Stimulated activated naive CD8-positive, alpha-beta T cell treated with anti-CD3 and anti-CD28 coated beads, Interleukin-15, Interleukin-2, amounts not matched to agents 100 ng/mL and 50 ng/mL, for 24 hours (primary cell): Measurements from ENCODE around the gene FBH1.
A peak's percentile ranks its signal among the peaks of the same experiment; 100 is the strongest.
"Not testable (repeated sequence)": the region's sequence is repeated elsewhere in the genome, so short reads cannot be mapped to it uniquely, and the experiment has no call there.

Source experiments
- H3K27ac Mint-ChIP-seq: one replicate; pipeline ENCODE4 v1.8.0; 2021; ENCODE audit warnings: mild to moderate bottlenecking, mixed read lengths
- H3K27me3 Mint-ChIP-seq: one replicate; pipeline ENCODE4 v1.8.0; 2021; ENCODE audit warnings: mixed read lengths
- H3K36me3 Mint-ChIP-seq: one replicate; pipeline ENCODE4 v1.8.0; 2021; ENCODE audit warnings: low read depth, mixed read lengths
- H3K4me1 Mint-ChIP-seq: one replicate; pipeline ENCODE4 v1.8.0; 2021; ENCODE audit warnings: low read depth, mixed read lengths
- H3K4me3 Mint-ChIP-seq: one replicate; pipeline ENCODE4 v1.8.0; 2021; ENCODE audit warnings: mild to moderate bottlenecking, mixed read lengths
- H3K9me3 Mint-ChIP-seq: one replicate; pipeline ENCODE4 v1.8.0; 2021; ENCODE audit warnings: mixed read lengths

Gene FBH1

DNA sequence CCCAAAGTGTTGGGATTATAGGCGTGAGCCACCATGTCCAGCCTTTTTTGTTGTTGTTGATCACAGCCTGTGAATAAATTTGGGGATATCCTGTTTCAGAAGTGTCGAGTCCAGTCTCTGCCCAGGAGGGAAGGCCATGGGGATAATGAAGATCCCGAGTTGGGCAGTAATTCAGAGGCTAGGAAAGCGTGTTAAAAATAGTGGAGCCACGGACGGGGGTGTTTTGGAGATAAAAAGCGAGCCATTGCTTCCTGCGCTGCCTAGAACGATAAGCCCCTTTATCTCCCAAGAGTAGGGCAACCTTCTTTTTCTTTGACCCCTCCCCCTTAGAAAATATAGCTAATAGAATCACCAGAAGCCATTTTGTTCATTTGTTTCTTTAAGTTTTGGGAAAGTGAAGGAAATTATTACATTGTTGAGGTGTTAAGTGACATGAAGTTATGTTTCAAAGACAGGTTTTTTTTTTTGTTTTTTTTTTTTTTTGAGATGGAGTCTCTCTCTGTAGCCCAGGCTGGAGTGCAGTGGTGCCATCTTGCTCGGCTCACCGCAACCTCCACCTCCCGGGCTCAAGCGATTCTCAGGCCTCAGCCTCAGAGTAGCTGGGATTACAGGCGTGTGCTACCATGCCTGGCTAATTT, 44.0 kb downstream of the FBH1 start:
- Mint-ChIP-seq H3K36me3 (peaks cover 61% of the 10 kb centered on the region), H3K9me3 (no peaks in the 10 kb centered on the region), H3K4me3 (no peak overlapping the region), H3K27ac (no peak overlapping the region), H3K27me3 (no peaks in the 10 kb centered on the region), H3K4me1 (no peaks in the 10 kb centered on the region)

DNA sequence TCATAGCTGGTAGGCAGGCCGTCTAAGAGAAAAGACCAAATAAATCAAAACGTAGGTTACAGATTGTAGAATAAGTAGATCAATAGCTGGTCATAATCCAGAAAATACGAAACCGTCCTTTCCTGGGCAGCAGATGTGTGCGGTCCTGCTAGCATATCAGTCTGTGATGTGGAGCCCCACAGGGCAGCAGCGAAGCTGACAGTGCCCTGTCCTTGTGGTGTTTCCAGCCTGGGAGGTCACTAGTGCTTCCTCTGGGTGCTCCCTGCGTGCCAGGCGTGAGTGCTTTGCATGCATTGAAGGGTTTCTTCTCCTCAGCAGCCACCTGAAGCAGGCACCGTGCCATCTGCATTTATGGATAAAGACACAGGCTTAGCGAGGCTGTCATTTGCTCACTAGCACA, 45.6 kb downstream of the FBH1 start:
- Mint-ChIP-seq H3K4me1 (no peaks in the 10 kb centered on the region), H3K27me3 (no peaks in the 10 kb centered on the region), H3K27ac (no peak overlapping the region), H3K36me3 (peaks cover 45% of the 10 kb centered on the region), H3K4me3 (no peak overlapping the region), H3K9me3 (no peaks in the 10 kb centered on the region)

DNA sequence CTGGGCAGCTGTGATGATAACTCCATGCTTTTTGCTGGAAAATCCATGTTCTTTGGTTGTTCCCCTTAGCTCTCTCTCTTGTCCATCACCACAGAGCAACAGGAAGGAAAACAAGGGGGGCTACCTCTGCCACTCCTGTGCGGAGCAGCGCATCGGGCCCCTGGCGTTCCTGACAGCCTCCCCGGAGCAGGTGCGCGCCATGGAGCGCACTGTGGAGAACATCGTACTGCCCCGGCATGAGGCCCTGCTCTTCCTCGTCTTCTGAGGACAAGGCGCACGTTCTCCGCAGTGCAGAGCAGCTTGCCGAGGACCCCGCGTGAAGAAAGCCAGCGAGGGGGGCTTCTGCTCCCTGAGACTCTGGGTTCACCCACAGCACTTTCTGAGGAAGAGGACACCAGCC, 47.0 kb downstream of the FBH1 start:
- H3K9me3 Mint-ChIP-seq, result no peaks in the 10 kb centered on the region
- H3K27me3 Mint-ChIP-seq, result no peaks in the 10 kb centered on the region
- H3K4me3 Mint-ChIP-seq, result no peak overlapping the region
- H3K27ac Mint-ChIP-seq, result no peak overlapping the region
- H3K36me3 Mint-ChIP-seq, result peaks cover 45% of the 10 kb centered on the region
- H3K4me1 Mint-ChIP-seq, result no peaks in the 10 kb centered on the region

DNA sequence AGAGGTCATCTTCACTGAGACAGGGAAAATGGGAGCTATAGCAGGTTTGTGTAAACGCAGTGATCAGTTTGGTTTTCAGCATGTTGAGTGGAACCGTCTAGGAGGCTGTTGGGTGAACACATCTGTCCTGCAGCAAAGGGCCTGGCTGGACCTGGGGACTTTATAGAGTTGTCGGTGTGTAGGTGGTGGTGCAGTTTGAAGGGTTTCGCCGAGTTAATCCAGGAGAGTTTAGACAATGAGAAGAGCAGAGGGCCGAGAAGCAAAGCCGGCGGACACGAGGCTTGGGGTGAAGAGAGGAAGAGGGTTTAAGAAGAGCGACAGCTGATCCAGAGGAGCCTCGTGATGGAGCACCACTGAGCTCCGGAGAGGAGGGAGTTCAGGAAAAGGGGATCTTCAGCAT, 48.2 kb downstream of the FBH1 start:
- Mint-ChIP-seq H3K27me3 (no peaks in the 10 kb centered on the region), H3K9me3 (no peaks in the 10 kb centered on the region), H3K27ac (no peak overlapping the region), H3K36me3 (peaks cover 39% of the 10 kb centered on the region), H3K4me3 (no peak overlapping the region), H3K4me1 (no peaks in the 10 kb centered on the region)

DNA sequence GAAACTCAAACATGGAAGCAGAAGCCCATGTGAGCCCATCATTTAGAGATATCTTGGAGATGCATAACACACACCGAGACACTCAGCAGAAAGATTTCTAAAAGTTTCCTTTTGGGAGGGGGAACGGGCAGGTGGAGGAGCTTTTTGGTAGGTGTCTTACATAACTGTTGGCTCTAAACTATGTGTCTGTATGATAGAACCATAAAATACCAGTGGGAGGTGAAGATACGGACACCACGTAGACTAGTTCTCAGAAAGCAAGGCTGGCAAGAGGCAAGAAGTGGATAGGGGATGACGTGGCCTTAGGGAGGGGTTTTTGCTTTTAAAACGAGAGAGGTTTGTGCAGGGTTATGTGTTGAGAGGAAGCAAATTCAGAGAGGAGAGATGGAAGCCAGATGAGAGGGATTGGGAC, 50.8 kb downstream of the FBH1 start:
- no peaks in the 10 kb centered on the region for H3K27me3 Mint-ChIP-seq
- H3K36me3 Mint-ChIP-seq, result peaks cover 27% of the 10 kb centered on the region
- H3K4me1 Mint-ChIP-seq, result peaks cover 8% of the 10 kb centered on the region
- no peak overlapping the region for H3K4me3 Mint-ChIP-seq
- H3K9me3 Mint-ChIP-seq, result no peaks in the 10 kb centered on the region
- no peak overlapping the region for H3K27ac Mint-ChIP-seq

DNA sequence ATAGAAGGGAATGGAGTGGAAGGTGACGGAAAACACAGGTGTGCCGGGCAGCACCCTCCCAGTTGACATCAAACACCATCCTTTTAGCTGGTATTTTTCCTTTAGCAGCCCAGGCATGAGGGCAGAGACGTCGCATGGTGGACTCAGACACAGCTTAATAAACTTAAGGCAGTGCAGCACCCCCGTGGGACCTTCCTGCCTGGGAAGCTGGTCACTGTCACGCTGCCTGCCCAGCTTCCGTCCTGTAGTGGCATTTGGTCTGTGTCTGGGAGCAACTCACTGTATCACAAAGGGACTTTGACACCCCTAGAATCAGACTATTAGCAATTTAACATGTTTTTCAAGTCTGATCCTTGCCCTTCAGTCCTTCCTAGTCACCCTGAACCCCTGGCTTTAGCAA, 51.5 kb downstream of the FBH1 start:
- Mint-ChIP-seq H3K27me3 (no peaks in the 10 kb centered on the region), H3K4me1 (peaks cover 12% of the 10 kb centered on the region), H3K9me3 (no peaks in the 10 kb centered on the region), H3K4me3 (no peak overlapping the region), H3K36me3 (peaks cover 21% of the 10 kb centered on the region), H3K27ac (no peak overlapping the region)

GRCh38 chr10:5942001-5942400, 52.0 kb downstream of the FBH1 start:
- H3K4me3 Mint-ChIP-seq, result no peak overlapping the region
- no peaks in the 10 kb centered on the region for H3K27me3 Mint-ChIP-seq
- peaks cover 17% of the 10 kb centered on the region for H3K36me3 Mint-ChIP-seq
- H3K4me1 Mint-ChIP-seq, result peaks cover 12% of the 10 kb centered on the region
- H3K9me3 Mint-ChIP-seq, result no peaks in the 10 kb centered on the region
- H3K27ac Mint-ChIP-seq, result no peak overlapping the region

- Mint-ChIP-seq H3K4me1 (peaks cover 12% of the 10 kb centered on the region), H3K36me3 (peaks cover 14% of the 10 kb centered on the region), H3K4me3 (no peak overlapping the region), H3K27me3 (no peaks in the 10 kb centered on the region), H3K27ac (no peak overlapping the region), H3K9me3 (no peaks in the 10 kb centered on the region)
These were observed 52.4 kb downstream of the FBH1 start for GRCh38 chr10:5942474-5942873.

- peaks cover 4% of the 10 kb centered on the region for H3K36me3 Mint-ChIP-seq
- H3K4me1 Mint-ChIP-seq, result peaks cover 12% of the 10 kb centered on the region
These were observed 53.5 kb downstream of the FBH1 start for GRCh38 chr10:5943536-5943935.

GRCh38 chr10:5944389-5945189, 54.5 kb downstream of the FBH1 start:
- no peaks in the 10 kb centered on the region for H3K27me3 Mint-ChIP-seq
- no peaks in the 10 kb centered on the region for H3K9me3 Mint-ChIP-seq
- peaks cover 12% of the 10 kb centered on the region for H3K4me1 Mint-ChIP-seq
- H3K27ac Mint-ChIP-seq, result no peak overlapping the region
- H3K4me3 Mint-ChIP-seq, result no peak overlapping the region
- no peaks in the 10 kb centered on the region for H3K36me3 Mint-ChIP-seq

More at GRCh38 chr10:5943536-5943935, 53.5 kb downstream of the FBH1 start:
- Mint-ChIP-seq H3K27ac (no peak overlapping the region), H3K9me3 (no peaks in the 10 kb centered on the region), H3K27me3 (no peaks in the 10 kb centered on the region), H3K4me3 (no peak overlapping the region)

GRCh38 chr10:5945190-5945509, 55.1 kb downstream of the FBH1 start:
- Mint-ChIP-seq H3K36me3 (no peaks in the 10 kb centered on the region), H3K27ac (no peak overlapping the region), H3K4me3 (no peak overlapping the region), H3K27me3 (no peaks in the 10 kb centered on the region), H3K4me1 (peaks cover 12% of the 10 kb centered on the region), H3K9me3 (no peaks in the 10 kb centered on the region)

GRCh38 chr10:5945561-5946418, 55.7 kb downstream of the FBH1 start:
- H3K4me3 Mint-ChIP-seq, result peak overlapping the region; percentile 32
- peaks cover 12% of the 10 kb centered on the region for H3K4me1 Mint-ChIP-seq
- H3K27ac Mint-ChIP-seq, result peak overlapping the region; percentile 59
- H3K27me3 Mint-ChIP-seq, result no peaks in the 10 kb centered on the region
- H3K36me3 Mint-ChIP-seq, result no peaks in the 10 kb centered on the region
- H3K9me3 Mint-ChIP-seq, result no peaks in the 10 kb centered on the region

- not testable (repeated sequence) for H3K36me3 Mint-ChIP-seq, H3K27ac Mint-ChIP-seq, H3K4me3 Mint-ChIP-seq
These were observed 56.4 kb downstream of the FBH1 start for GRCh38 chr10:5946419-5946775.

GRCh38 chr10:5946786-5947185, 56.7 kb downstream of the FBH1 start:
- Mint-ChIP-seq H3K27me3 (no peaks in the 10 kb centered on the region), H3K9me3 (no peaks in the 10 kb centered on the region), H3K27ac (no peak overlapping the region), H3K4me3 (no peak overlapping the region), H3K36me3 (peaks cover 1% of the 10 kb centered on the region), H3K4me1 (peaks cover 12% of the 10 kb centered on the region)

More at GRCh38 chr10:5946419-5946775, 56.4 kb downstream of the FBH1 start:
- not testable (repeated sequence) for H3K27me3 Mint-ChIP-seq, H3K9me3 Mint-ChIP-seq
- H3K4me1 Mint-ChIP-seq, result peaks cover 12% of the 10 kb centered on the region
